ENCODE results near the gene IQSEC1.

Gene IQSEC1

GRCh38 chr3:13005301-13005700 is 67.9 kb downstream of the IQSEC1 start:
- no peak for DNase-seq (ENCODE audit: low read depth in 1 of 2, low spot score in 1 of 2)

GRCh38 chr3:13004376-13004775 is 68.9 kb downstream of the IQSEC1 start:
- no peak for DNase-seq (ENCODE audit: low read depth in 1 of 2, low spot score in 1 of 2)

GRCh38 chr3:13003608-13004007 is 69.6 kb downstream of the IQSEC1 start:
- no peak for DNase-seq (ENCODE audit: low read depth in 1 of 2, low spot score in 1 of 2)

- DNase-seq (ENCODE audit: low read depth in 1 of 2, low spot score in 1 of 2): no peak
These were observed 70.7 kb downstream of the IQSEC1 start for GRCh38 chr3:13002398-13003124.

GRCh38 chr3:12999147-13000140 is 73.8 kb downstream of the IQSEC1 start:
- no peak for DNase-seq (ENCODE audit: low read depth in 1 of 2, low spot score in 1 of 2)

- no peak for DNase-seq (ENCODE audit: low read depth in 1 of 2, low spot score in 1 of 2)
These were observed 74.6 kb downstream of the IQSEC1 start for GRCh38 chr3:12998648-12999047.

- DNase-seq (ENCODE audit: low read depth in 1 of 2, low spot score in 1 of 2): no peak
These were observed 75.8 kb downstream of the IQSEC1 start for GRCh38 chr3:12997387-12997786.

- no peak for DNase-seq (ENCODE audit: low read depth in 1 of 2, low spot score in 1 of 2)
These were observed 77.1 kb downstream of the IQSEC1 start for GRCh38 chr3:12996181-12996506.

- DNase-seq (ENCODE audit: low read depth in 1 of 2, low spot score in 1 of 2): no peak
These were observed 77.6 kb downstream of the IQSEC1 start for GRCh38 chr3:12995389-12996180.

GRCh38 chr3:12994607-12995388 is 78.4 kb downstream of the IQSEC1 start:
- peak; percentile 75 to 82 for DNase-seq (ENCODE audit: low read depth in 1 of 2, low spot score in 1 of 2)

- no peak for DNase-seq (ENCODE audit: low read depth in 1 of 2, low spot score in 1 of 2)
These were observed 78.9 kb downstream of the IQSEC1 start for GRCh38 chr3:12994357-12994606.

GRCh38 chr3:12993517-12994356 is 79.5 kb downstream of the IQSEC1 start:
- DNase-seq (ENCODE audit: low read depth in 1 of 2, low spot score in 1 of 2): no peak

- DNase-seq (ENCODE audit: low read depth in 1 of 2, low spot score in 1 of 2): no peak
These were observed 80.4 kb downstream of the IQSEC1 start for GRCh38 chr3:12992629-12993516.

- DNase-seq (ENCODE audit: low read depth in 1 of 2, low spot score in 1 of 2): no peak
These were observed 81.4 kb downstream of the IQSEC1 start for GRCh38 chr3:12991861-12992281.

- no peak for DNase-seq (ENCODE audit: low read depth in 1 of 2, low spot score in 1 of 2)
These were observed 81.8 kb downstream of the IQSEC1 start for GRCh38 chr3:12991481-12991837.

GRCh38 chr3:12990781-12991480 is 82.3 kb downstream of the IQSEC1 start:
- DNase-seq (ENCODE audit: low read depth in 1 of 2, low spot score in 1 of 2): no peak

GRCh38 chr3:12990306-12990705 is 82.9 kb downstream of the IQSEC1 start:
- DNase-seq (ENCODE audit: low read depth in 1 of 2, low spot score in 1 of 2): no peak

GRCh38 chr3:12988728-12989454 is 84.3 kb downstream of the IQSEC1 start:
- DNase-seq (ENCODE audit: low read depth in 1 of 2, low spot score in 1 of 2): no peak
